Measurements from ENCODE around the gene PRR12. TPM values are rescaled to one million over a fixed set of nuclear protein-coding genes. Genes with fewer than 3 reads are reported as not detected.

Gene PRR12
- total RNA-seq, 6 donors from 2014 or later, result 12.6 to 51.9 (median 33.7) TPM

DNA sequence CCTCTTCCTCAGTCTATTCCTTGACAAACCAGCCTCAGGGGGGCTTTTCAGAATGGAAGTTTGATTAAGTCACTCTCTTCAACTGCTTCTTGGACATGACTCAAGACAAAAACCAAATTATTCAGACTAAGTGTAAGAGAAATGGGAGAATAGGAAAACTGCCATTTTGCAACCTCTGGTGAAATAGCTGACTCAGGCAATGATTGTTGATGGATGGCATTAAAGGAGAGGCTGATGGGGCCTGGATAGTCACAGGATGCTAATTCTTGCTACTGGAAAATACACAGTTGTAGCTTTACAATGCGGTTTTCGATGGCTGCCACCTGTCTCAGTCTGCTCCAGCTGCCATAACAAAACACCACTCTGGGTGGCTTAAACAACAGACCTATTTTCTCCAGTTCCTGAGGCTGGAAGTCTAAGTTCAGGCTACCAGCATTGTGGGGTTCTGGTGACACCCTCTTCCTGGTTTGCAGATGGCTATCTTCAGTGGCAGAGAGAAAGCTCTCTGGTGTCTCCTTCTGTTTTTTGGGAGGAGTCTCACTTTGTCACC is 16.7 kb upstream of the PRR12 start:
- ATAC-seq (ENCODE audit: low FRiP score in 2 of 2) (no peak), DNase-seq (no peak)
- Histone ChIP-seq H3K4me3 (no peak overlapping the region), H3K27ac (no peak overlapping the region), H3K4me1 (peaks cover 13 to 20% (median 18%) of the 10 kb centered on the region in 4 donors), H3K36me3 (peaks cover 3 to 22% (median 14%) of the 10 kb centered on the region in 4 donors), H3K9me3 (no peaks in the 10 kb centered on the region), H3K27me3 (no peaks in the 10 kb centered on the region)
- WGBS, 2 donors, result 88 to 94% methylated on average over 2 of the region's 2 CpGs
- TF ChIP-seq EP300 (IDR thresholded peaks at IDR 0.05) (no peak), POLR2A (IDR thresholded peaks at IDR 0.05) (no peak), POLR2AphosphoS5 (IDR thresholded peaks at IDR 0.05) (no peak)
- TF ChIP-seq, protein P1, sequence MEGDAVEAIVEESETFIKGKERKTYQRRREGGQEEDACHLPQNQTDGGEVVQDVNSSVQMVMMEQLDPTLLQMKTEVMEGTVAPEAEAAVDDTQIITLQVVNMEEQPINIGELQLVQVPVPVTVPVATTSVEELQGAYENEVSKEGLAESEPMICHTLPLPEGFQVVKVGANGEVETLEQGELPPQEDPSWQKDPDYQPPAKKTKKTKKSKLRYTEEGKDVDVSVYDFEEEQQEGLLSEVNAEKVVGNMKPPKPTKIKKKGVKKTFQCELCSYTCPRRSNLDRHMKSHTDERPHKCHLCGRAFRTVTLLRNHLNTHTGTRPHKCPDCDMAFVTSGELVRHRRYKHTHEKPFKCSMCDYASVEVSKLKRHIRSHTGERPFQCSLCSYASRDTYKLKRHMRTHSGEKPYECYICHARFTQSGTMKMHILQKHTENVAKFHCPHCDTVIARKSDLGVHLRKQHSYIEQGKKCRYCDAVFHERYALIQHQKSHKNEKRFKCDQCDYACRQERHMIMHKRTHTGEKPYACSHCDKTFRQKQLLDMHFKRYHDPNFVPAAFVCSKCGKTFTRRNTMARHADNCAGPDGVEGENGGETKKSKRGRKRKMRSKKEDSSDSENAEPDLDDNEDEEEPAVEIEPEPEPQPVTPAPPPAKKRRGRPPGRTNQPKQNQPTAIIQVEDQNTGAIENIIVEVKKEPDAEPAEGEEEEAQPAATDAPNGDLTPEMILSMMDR (IDR thresholded peaks at IDR 0.05), result no peak

DNA sequence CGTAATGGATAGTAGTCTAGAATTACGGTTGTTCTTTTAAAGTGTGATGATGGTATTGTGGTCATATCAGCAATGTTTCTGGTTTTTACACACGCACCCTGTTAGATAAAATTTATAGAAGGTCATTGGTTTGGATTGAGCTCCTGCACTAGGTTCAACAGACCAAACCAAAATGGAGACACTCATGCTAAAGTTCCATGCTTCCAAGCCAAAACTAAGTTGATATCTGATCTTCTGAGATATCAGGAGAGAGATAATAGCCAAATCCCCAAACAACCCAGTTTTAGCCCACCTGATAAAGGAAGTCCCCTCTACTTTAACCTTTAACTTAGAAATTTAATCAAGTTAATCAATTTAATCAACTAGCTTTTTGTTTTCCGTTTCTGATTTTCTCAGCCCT is 11.8 kb upstream of the PRR12 start:
- 72 to 82% methylated on average over 4 of the region's 4 CpGs for WGBS, 2 donors
- TF ChIP-seq EP300 (IDR thresholded peaks at IDR 0.05) (no peak), POLR2A (IDR thresholded peaks at IDR 0.05) (no peak), POLR2AphosphoS5 (IDR thresholded peaks at IDR 0.05) (no peak)
- TF ChIP-seq, protein P1 (IDR thresholded peaks at IDR 0.05), result no peak
- Histone ChIP-seq H3K4me1 (peaks cover 17 to 29% (median 20%) of the 10 kb centered on the region in 4 donors), H3K4me3 (peak overlapping the region in 2 of 4 donors; percentile 80), H3K27me3 (no peaks in the 10 kb centered on the region), H3K36me3 (peaks cover 3 to 18% (median 12%) of the 10 kb centered on the region in 4 donors), H3K27ac (no peak overlapping the region), H3K9me3 (no peaks in the 10 kb centered on the region)
- DNase-seq (no peak), ATAC-seq (ENCODE audit: low FRiP score in 2 of 2) (no peak)

DNA sequence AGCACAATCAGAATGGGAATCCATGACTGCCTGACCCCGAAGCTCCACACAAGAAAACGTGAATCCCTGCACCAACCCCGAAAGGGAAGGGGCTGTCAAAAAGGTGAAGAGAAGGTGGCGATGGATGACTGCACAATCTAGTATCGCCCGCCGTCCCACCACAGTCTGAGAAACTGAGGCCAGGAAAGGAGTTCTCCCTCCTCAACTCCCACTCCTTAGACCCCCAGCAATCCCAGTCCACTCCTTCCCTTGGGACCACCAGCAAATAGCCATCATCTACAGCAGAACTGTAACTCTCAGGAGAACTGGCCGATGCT is 11.1 kb upstream of the PRR12 start:
- no peak for TF ChIP-seq EP300 (IDR thresholded peaks at IDR 0.05)
- Histone ChIP-seq H3K4me3 (peak overlapping the region; percentile 60 to 80 (median 70)), H3K36me3 (peaks cover 3 to 15% (median 10%) of the 10 kb centered on the region in 4 donors), H3K27me3 (no peaks in the 10 kb centered on the region), H3K27ac (peak overlapping the region; percentile 74 to 87 (median 82)), H3K9me3 (no peaks in the 10 kb centered on the region), H3K4me1 (peaks cover 17 to 29% (median 20%) of the 10 kb centered on the region in 4 donors)
- DNase-seq (no peak), ATAC-seq (ENCODE audit: low FRiP score in 2 of 2) (no peak)
- 1% methylated on average over 8 of the region's 8 CpGs for WGBS, 2 donors

DNA sequence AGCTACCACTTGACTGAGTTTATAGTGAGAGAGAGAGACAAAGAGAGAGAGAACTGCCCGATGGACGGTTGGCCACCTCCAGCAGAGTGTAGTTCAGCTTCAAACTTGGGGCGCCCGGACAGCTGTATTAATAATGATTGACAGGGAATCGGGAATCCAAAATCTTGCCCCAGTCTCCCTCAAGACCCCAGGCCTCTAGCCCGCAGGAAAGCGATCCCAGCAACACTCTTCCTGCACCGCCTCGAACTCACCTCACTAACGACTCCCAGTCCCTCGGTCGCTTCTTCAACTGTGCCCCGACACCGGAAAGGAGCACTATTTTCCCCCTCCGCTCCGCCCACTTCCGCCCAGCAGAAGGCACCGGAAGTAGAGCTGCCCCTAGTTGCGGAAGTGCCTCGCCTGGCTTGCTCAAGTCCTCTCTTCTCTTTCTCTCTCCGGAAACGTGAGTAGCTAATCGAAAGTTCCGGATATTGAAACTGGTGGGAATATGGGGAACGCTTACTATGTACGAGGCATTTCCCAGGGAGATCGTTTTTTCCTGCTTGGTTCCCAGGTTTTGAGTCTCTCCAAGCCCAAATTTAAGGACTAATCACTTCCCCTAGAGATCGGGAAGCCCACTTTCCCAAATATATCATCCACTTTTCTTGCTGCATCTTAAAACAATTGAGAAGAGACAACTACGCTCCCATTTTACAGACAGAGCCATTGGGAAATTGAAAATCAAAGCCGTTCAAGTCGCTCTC is 10.5 kb upstream of the PRR12 start, which contains the start of gene NOSIP:
Gene NOSIP (minus strand): TSS at position 293 of the 743 bp plus-strand sequence. CDS start 19,865 bp downstream, outside the sequence.
- H3K27me3 ChIP-seq, result no peaks in the 10 kb centered on the region
- peaks cover 1 to 10% (median 10%) of the 10 kb centered on the region in 4 donors for H3K36me3 ChIP-seq
- H3K4me3 ChIP-seq, result peak within 1 kb of the TSS; percentile 60 to 80 (median 70)
- no peaks in the 10 kb centered on the region for H3K9me3 ChIP-seq
- WGBS, 2 donors, result 1 to 2% methylated on average over 27 to 31 of the region's 31 CpGs
- TF ChIP-seq POLR2AphosphoS5 (IDR thresholded peaks at IDR 0.05), result peak; percentile 96 to 98
- TF ChIP-seq, protein P1 (IDR thresholded peaks at IDR 0.05), result no peak
- TF ChIP-seq POLR2A (IDR thresholded peaks at IDR 0.05), result peak in 3 of 4 donors; percentile 43 to 93 (median 92)
- TF ChIP-seq EP300 (IDR thresholded peaks at IDR 0.05), result peak in 1 of 4 donors; percentile 39
- DNase-seq (peak; percentile 86 to 96), ATAC-seq (ENCODE audit: low FRiP score in 2 of 2) (peak; percentile 97 to 99)
- peak within 1 kb of the TSS; percentile 74 to 87 (median 82) for H3K27ac ChIP-seq
- peaks cover 17 to 29% (median 20%) of the 10 kb centered on the region in 4 donors for H3K4me1 ChIP-seq

DNA sequence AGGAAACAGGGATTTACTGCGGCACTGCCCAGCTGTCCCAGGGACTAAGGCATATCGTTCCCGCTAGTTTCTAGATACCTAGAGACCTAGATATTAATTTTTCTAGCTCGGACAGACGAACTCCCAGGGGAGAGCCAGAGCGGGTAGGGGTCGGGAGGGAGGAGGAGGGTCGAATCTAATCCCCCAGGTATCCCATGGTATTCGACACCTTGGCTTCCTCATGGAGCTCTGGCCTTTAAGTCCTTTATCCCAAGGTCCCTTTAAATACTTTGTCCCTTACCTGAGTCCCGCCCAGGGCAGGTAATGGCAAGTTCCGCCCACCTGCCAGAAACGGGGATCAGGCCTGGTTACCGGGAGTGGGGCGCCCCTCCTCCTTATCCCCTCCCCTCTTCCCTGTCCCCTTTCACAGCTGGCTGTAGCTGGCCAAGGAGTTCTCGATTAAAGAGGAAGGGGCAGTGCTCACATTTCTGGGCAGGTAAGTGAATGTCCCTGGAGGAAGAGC is 9.9 kb upstream of the PRR12 start, which contains the start of gene PRRG2:
Gene PRRG2 (plus strand): TSS at position 310 of the 502 bp plus-strand sequence. CDS start 1,904 bp downstream, outside the sequence.
- no peaks in the 10 kb centered on the region for H3K9me3 ChIP-seq
- ATAC-seq (ENCODE audit: low FRiP score in 2 of 2), result peak; percentile 21 to 80
- DNase-seq, result peak in 1 of 2 donors; percentile 71
- H3K27me3 ChIP-seq, result no peaks in the 10 kb centered on the region
- peaks cover 17 to 29% (median 20%) of the 10 kb centered on the region in 4 donors for H3K4me1 ChIP-seq
- H3K4me3 ChIP-seq, result peak within 1 kb of the TSS; percentile 60 to 80 (median 70)
- peak in 1 of 4 donors; percentile 19 for TF ChIP-seq POLR2A (IDR thresholded peaks at IDR 0.05)
- peak in 1 of 2 donors; percentile 8 for TF ChIP-seq POLR2AphosphoS5 (IDR thresholded peaks at IDR 0.05)
- no peak for TF ChIP-seq EP300 (IDR thresholded peaks at IDR 0.05)
- peaks cover 0 to 4% (median 4%) of the 10 kb centered on the region in 4 donors for H3K36me3 ChIP-seq
- peak within 1 kb of the TSS; percentile 74 to 87 (median 82) for H3K27ac ChIP-seq
- WGBS, 2 donors, result 32 to 41% methylated on average over 15 of the region's 15 CpGs

All from upper lobe of left lung (tissue), 6 donors.